Activated CD8-positive, alpha-beta memory T cell treated with anti-CD3 and anti-CD28 coated beads, Interleukin-2, amount 10 ng/mL, durations not matched to agents 7 days and 5 days (primary cell): ENCODE results near the gene ROCK2. TPM values are rescaled to one million over a fixed set of nuclear protein-coding genes. Genes with fewer than 3 reads are reported as not detected.

Experiments
- ATAC-seq: fragments of 150-1000 bp; cut with Tn5 transposase; one replicate; pipeline ENCODE4 v1.10.0; 2021; ENCODE audit warnings: moderate library complexity
- CTCF ChIA-PET: fragments of 350-600 bp; sonication (Branson Sonifier 250); formaldehyde crosslinking; loops from one replicate; lab custom pipeline; 2021; ENCODE audit warnings: antibody characterized with exemption; lab: Charles Lee
- DNase-seq: peaks from one replicate; pipeline ENCODE4 v3.0.0-alpha.2; 2020
- H3K27ac Mint-ChIP-seq: one replicate; pipeline ENCODE4 v1.8.0; 2021; ENCODE audit warnings: mild to moderate bottlenecking, mixed read lengths
- H3K27me3 Mint-ChIP-seq: one replicate; pipeline ENCODE4 v1.8.0; 2021; ENCODE audit warnings: mixed read lengths
- H3K36me3 Mint-ChIP-seq: one replicate; pipeline ENCODE4 v1.8.0; 2021; ENCODE audit warnings: mild to moderate bottlenecking, mixed read lengths
- H3K4me1 Mint-ChIP-seq: one replicate; pipeline ENCODE4 v1.8.0; 2021; ENCODE audit warnings: mixed read lengths
- H3K4me3 Mint-ChIP-seq: one replicate; pipeline ENCODE4 v1.8.0; 2021; ENCODE audit warnings: mild to moderate bottlenecking, moderate library complexity, mixed read lengths
- H3K9me3 Mint-ChIP-seq: one replicate; pipeline ENCODE4 v1.8.0; 2022; ENCODE audit warnings: low read depth, mixed read lengths
- total RNA-seq, 2 experiments: library from RNA; stranded (reverse); gene quantifications; one replicate each; pipeline ENCODE4 v1.2.3, GENCODE V29; 2021

The ROCK2 gene
- total RNA-seq = 10 to 100 TPM; 19.4 to 22.3 TPM

GRCh38 chr2:11344342-11344955, at the start of gene ROCK2:
Gene ROCK2 (minus strand): TSS chr2:11344636. CDS start chr2:11344136, 500 bp downstream.
- Mint-ChIP-seq H3K27ac (peak within 1 kb of the TSS; percentile 86), H3K36me3 (peaks cover 1% of the 10 kb centered on the region), H3K4me3 (peak within 1 kb of the TSS; percentile 94), H3K27me3 (peaks cover 8% of the 10 kb centered on the region), H3K4me1 (peaks cover 22% of the 10 kb centered on the region), H3K9me3 (no peaks in the 10 kb centered on the region)
- CTCF ChIA-PET = interaction anchor here (0.9 to 1.5 kb wide), 4 partner anchors 133 to 239 kb away, joined by 3 to 7 read pairs (median 4); a partner anchor contains a TSS
- DNase-seq (peak; percentile 70), ATAC-seq (peak; percentile 72)

GRCh38 chr2:11393711-11394236, 49.3 kb upstream of the ROCK2 start:
- CTCF ChIA-PET = interaction anchor here (1.5 kb wide), 1 partner anchor 10 kb away, joined by 3 read pairs; no protein-coding TSS in a partner anchor
- Mint-ChIP-seq H3K4me1 (no peaks in the 10 kb centered on the region), H3K9me3 (no peaks in the 10 kb centered on the region), H3K27me3 (peaks cover 3% of the 10 kb centered on the region), H3K4me3 (no peak overlapping the region), H3K36me3 (no peaks in the 10 kb centered on the region), H3K27ac (no peak overlapping the region)
- no peak for DNase-seq
- ATAC-seq = no peak

- Mint-ChIP-seq H3K27ac (no peak overlapping the region), H3K9me3 (no peaks in the 10 kb centered on the region), H3K4me3 (no peak overlapping the region), H3K4me1 (no peaks in the 10 kb centered on the region), H3K27me3 (no peaks in the 10 kb centered on the region), H3K36me3 (no peaks in the 10 kb centered on the region)
- CTCF ChIA-PET = no interaction called here
- DNase-seq = no peak
- ATAC-seq = no peak
Observed at GRCh38 chr2:11391942-11392266, 47.5 kb upstream of the ROCK2 start.

- H3K4me3 Mint-ChIP-seq = no peak overlapping the region
- ATAC-seq = no peak
Observed at GRCh38 chr2:11390399-11390658, 45.9 kb upstream of the ROCK2 start.

GRCh38 chr2:11389551-11390398, 45.3 kb upstream of the ROCK2 start:
- ATAC-seq (no peak), DNase-seq (no peak)
- CTCF ChIA-PET = no interaction called here
- no peaks in the 10 kb centered on the region for H3K36me3 Mint-ChIP-seq
- H3K9me3 Mint-ChIP-seq = no peaks in the 10 kb centered on the region
- H3K27ac Mint-ChIP-seq = no peak overlapping the region
- no peaks in the 10 kb centered on the region for H3K4me1 Mint-ChIP-seq
- H3K27me3 Mint-ChIP-seq = no peaks in the 10 kb centered on the region
- H3K4me3 Mint-ChIP-seq = no peak overlapping the region

More at GRCh38 chr2:11390399-11390658, 45.9 kb upstream of the ROCK2 start:
- no peak for DNase-seq
- Mint-ChIP-seq H3K4me1 (no peaks in the 10 kb centered on the region), H3K9me3 (no peaks in the 10 kb centered on the region), H3K27ac (no peak overlapping the region), H3K27me3 (no peaks in the 10 kb centered on the region), H3K36me3 (no peaks in the 10 kb centered on the region)
- CTCF ChIA-PET = no interaction called here

- H3K4me1 Mint-ChIP-seq = no peaks in the 10 kb centered on the region
- no peaks in the 10 kb centered on the region for H3K9me3 Mint-ChIP-seq
- H3K4me3 Mint-ChIP-seq = no peak overlapping the region
- DNase-seq = no peak
- no peaks in the 10 kb centered on the region for H3K27me3 Mint-ChIP-seq
- no peak for ATAC-seq
- H3K36me3 Mint-ChIP-seq = no peaks in the 10 kb centered on the region
- CTCF ChIA-PET = interaction anchor here (1.3 kb wide), 1 partner anchor 12 kb away, joined by 3 read pairs; no protein-coding TSS in a partner anchor
- H3K27ac Mint-ChIP-seq = no peak overlapping the region
Observed at GRCh38 chr2:11389052-11389420, 44.6 kb upstream of the ROCK2 start.

- CTCF ChIA-PET = interaction anchor here (0.6 to 1.3 kb wide), 2 partner anchors 12 to 30 kb away, joined by 3 read pairs; no protein-coding TSS in a partner anchor
- ATAC-seq (no peak), DNase-seq (no peak)
- no peak overlapping the region for H3K4me3 Mint-ChIP-seq
- H3K27ac Mint-ChIP-seq = no peak overlapping the region
- no peaks in the 10 kb centered on the region for H3K36me3 Mint-ChIP-seq
- no peaks in the 10 kb centered on the region for H3K27me3 Mint-ChIP-seq
- no peaks in the 10 kb centered on the region for H3K9me3 Mint-ChIP-seq
- no peaks in the 10 kb centered on the region for H3K4me1 Mint-ChIP-seq
Observed at GRCh38 chr2:11388262-11389051, 44.0 kb upstream of the ROCK2 start.

GRCh38 chr2:11387843-11388242, 43.4 kb upstream of the ROCK2 start:
- Mint-ChIP-seq H3K9me3 (no peaks in the 10 kb centered on the region), H3K4me3 (no peak overlapping the region), H3K27me3 (no peaks in the 10 kb centered on the region), H3K36me3 (no peaks in the 10 kb centered on the region), H3K27ac (no peak overlapping the region), H3K4me1 (no peaks in the 10 kb centered on the region)
- DNase-seq = no peak
- no peak for ATAC-seq
- CTCF ChIA-PET = interaction anchor here (0.6 to 1.3 kb wide), 3 partner anchors 13 to 133 kb away, joined by 3 read pairs; no protein-coding TSS in a partner anchor

GRCh38 chr2:11387100-11387390, 42.6 kb upstream of the ROCK2 start:
- CTCF ChIA-PET = interaction anchor here (0.6 kb wide), 1 partner anchor 132 kb away, joined by 3 read pairs; no protein-coding TSS in a partner anchor
- no peaks in the 10 kb centered on the region for H3K4me1 Mint-ChIP-seq
- H3K27ac Mint-ChIP-seq = no peak overlapping the region
- no peak for DNase-seq
- no peak for ATAC-seq
- H3K4me3 Mint-ChIP-seq = no peak overlapping the region
- H3K36me3 Mint-ChIP-seq = no peaks in the 10 kb centered on the region
- no peaks in the 10 kb centered on the region for H3K9me3 Mint-ChIP-seq
- H3K27me3 Mint-ChIP-seq = no peaks in the 10 kb centered on the region

GRCh38 chr2:11385847-11386246, 41.4 kb upstream of the ROCK2 start:
- Mint-ChIP-seq H3K36me3 (no peaks in the 10 kb centered on the region), H3K4me1 (peaks cover 2% of the 10 kb centered on the region), H3K4me3 (no peak overlapping the region), H3K27me3 (no peaks in the 10 kb centered on the region), H3K9me3 (no peaks in the 10 kb centered on the region), H3K27ac (no peak overlapping the region)
- ATAC-seq (no peak), DNase-seq (no peak)
- CTCF ChIA-PET = interaction anchor here (1.2 kb wide), 1 partner anchor 61 kb away, joined by 3 read pairs; no protein-coding TSS in a partner anchor

GRCh38 chr2:11385216-11385615, 40.8 kb upstream of the ROCK2 start:
- ATAC-seq (no peak), DNase-seq (no peak)
- Mint-ChIP-seq H3K36me3 (no peaks in the 10 kb centered on the region), H3K4me1 (peaks cover 2% of the 10 kb centered on the region), H3K4me3 (no peak overlapping the region), H3K9me3 (no peaks in the 10 kb centered on the region), H3K27ac (no peak overlapping the region), H3K27me3 (no peaks in the 10 kb centered on the region)
- CTCF ChIA-PET = interaction anchor here (1.2 kb wide), 1 partner anchor 62 kb away, joined by 3 read pairs; no protein-coding TSS in a partner anchor

- ATAC-seq (no peak), DNase-seq (no peak)
- no peaks in the 10 kb centered on the region for H3K36me3 Mint-ChIP-seq
- H3K4me1 Mint-ChIP-seq = peaks cover 2% of the 10 kb centered on the region
- H3K4me3 Mint-ChIP-seq = no peak overlapping the region
- CTCF ChIA-PET = no interaction called here
- no peaks in the 10 kb centered on the region for H3K9me3 Mint-ChIP-seq
- H3K27me3 Mint-ChIP-seq = no peaks in the 10 kb centered on the region
- H3K27ac Mint-ChIP-seq = no peak overlapping the region
Observed at GRCh38 chr2:11379558-11379957, 35.1 kb upstream of the ROCK2 start.

- ATAC-seq (no peak), DNase-seq (no peak)
- Mint-ChIP-seq H3K4me1 (peaks cover 2% of the 10 kb centered on the region), H3K27ac (no peak overlapping the region), H3K9me3 (no peaks in the 10 kb centered on the region), H3K27me3 (peaks cover 2% of the 10 kb centered on the region), H3K36me3 (no peaks in the 10 kb centered on the region), H3K4me3 (no peak overlapping the region)
- CTCF ChIA-PET = no interaction called here
Observed at GRCh38 chr2:11377928-11378545, 33.6 kb upstream of the ROCK2 start.
